ENCODE measurements around the gene RAD54L. TPM values are rescaled to one million over a fixed set of nuclear protein-coding genes. Genes with fewer than 3 reads are reported as not detected.

Gene RAD54L
- total RNA-seq, 1 experiment from 2014 or later, result 44.8 TPM

DNA sequence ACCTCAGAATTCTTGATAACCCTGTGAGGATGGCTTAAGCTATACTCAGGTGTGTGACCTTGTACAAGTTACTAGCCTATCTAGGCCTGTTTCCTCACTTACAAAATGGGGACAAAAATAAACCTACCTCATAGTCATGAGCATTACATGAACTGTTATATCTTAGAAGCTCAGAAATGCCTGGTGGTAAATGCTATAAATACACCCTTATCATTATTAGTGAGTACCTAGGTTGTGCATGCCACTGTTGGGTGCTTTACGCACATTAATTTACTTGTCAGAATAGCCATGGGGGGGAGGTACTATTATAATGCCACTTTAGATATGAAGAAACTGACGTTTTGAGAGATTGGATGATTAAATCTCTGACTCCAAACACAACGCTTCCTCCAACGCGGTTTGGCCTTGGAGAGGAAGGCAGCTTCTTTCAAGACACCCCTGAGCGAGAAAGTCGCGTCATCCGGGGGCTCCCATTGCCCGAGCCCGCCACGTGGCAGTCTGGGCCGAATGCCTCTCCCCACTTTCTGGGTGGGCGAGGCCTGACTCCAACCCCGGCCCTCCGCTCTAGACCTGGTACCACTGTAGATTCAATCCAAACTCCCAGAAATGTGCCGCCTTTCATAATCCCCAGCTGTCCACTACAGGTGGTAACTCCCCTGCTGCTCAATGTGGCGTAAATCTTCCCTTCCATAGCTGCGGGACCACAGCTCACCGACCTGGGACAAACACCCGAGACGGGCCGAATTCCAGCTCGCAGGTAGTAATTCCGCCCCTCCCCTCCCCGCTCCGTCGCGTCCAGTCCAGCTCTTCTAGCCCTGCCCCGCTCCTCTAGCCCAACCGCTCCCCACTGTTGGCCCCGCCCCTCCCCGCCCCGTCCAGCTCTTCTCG lies 771 bp upstream of the RAD54L start:
- H4K20me1 ChIP-seq (ENCODE audit: insufficient read depth), result no peaks in the 10 kb centered on the region
- peak overlapping the region; percentile 98 for H2AFZ ChIP-seq
- no peak for TF ChIP-seq EZH2 (IDR thresholded peaks at IDR 0.05; ENCODE audit: low read depth)
- TF ChIP-seq, protein P1, sequence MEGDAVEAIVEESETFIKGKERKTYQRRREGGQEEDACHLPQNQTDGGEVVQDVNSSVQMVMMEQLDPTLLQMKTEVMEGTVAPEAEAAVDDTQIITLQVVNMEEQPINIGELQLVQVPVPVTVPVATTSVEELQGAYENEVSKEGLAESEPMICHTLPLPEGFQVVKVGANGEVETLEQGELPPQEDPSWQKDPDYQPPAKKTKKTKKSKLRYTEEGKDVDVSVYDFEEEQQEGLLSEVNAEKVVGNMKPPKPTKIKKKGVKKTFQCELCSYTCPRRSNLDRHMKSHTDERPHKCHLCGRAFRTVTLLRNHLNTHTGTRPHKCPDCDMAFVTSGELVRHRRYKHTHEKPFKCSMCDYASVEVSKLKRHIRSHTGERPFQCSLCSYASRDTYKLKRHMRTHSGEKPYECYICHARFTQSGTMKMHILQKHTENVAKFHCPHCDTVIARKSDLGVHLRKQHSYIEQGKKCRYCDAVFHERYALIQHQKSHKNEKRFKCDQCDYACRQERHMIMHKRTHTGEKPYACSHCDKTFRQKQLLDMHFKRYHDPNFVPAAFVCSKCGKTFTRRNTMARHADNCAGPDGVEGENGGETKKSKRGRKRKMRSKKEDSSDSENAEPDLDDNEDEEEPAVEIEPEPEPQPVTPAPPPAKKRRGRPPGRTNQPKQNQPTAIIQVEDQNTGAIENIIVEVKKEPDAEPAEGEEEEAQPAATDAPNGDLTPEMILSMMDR (conservative IDR thresholded peaks at IDR 0.05), result no peak
- intact Hi-C loops (cut with micrococcal nuclease; ENCODE audit: unreplicated experiment), result loop anchor here (1.0 to 10.0 kb wide), 4 partner anchors 56 to 562 kb away; partner anchors contain the start of genes GPBP1L1, LRRC41, NSUN4 and TMEM69
- H3K27ac ChIP-seq, result peak overlapping the region; percentile 60
- ChIA-PET POLR2A (ENCODE audit: unreplicated experiment) (interaction anchor here (0.5 to 1.4 kb wide), 15 partner anchors 13 to 1514 kb away, joined by 3 to 31 read pairs (median 12); partner anchors contain the start of gene GPBP1L1), CTCF (interaction anchor here (0.5 to 1.9 kb wide), 11 partner anchors 11 to 943 kb away, joined by 3 to 26 read pairs (median 5); no protein-coding TSS in a partner anchor)
- H3K9me2 ChIP-seq (ENCODE audit: insufficient read depth), result no peaks in the 10 kb centered on the region
- peaks cover 11% of the 10 kb centered on the region for H3K36me3 ChIP-seq (ENCODE audit: low read depth)
- H3F3A ChIP-seq (ENCODE audit: insufficient read depth, low read depth), result peaks cover 17% of the 10 kb centered on the region; the same call in 1 of the 2 replicates
- H3K27me3 ChIP-seq (ENCODE audit: insufficient read depth, low read depth), result no peaks in the 10 kb centered on the region
- peak overlapping the region; percentile 72 for H3K4me3 ChIP-seq
- H3K4me2 ChIP-seq, result peak overlapping the region; percentile 85
- peaks cover 27% of the 10 kb centered on the region for H3K79me2 ChIP-seq (ENCODE audit: low read depth)
- peaks cover 21% of the 10 kb centered on the region for H3K4me1 ChIP-seq (replicated peaks; ENCODE audit: insufficient read depth)
- H3K9me3 ChIP-seq (ENCODE audit: insufficient read depth, low read depth), result no peaks in the 10 kb centered on the region
- peak in 1 of 2 experiments; percentile 82 for DNase-seq
- TSS peak; percentile 99 for BruUV-seq (replicated peaks)

DNA sequence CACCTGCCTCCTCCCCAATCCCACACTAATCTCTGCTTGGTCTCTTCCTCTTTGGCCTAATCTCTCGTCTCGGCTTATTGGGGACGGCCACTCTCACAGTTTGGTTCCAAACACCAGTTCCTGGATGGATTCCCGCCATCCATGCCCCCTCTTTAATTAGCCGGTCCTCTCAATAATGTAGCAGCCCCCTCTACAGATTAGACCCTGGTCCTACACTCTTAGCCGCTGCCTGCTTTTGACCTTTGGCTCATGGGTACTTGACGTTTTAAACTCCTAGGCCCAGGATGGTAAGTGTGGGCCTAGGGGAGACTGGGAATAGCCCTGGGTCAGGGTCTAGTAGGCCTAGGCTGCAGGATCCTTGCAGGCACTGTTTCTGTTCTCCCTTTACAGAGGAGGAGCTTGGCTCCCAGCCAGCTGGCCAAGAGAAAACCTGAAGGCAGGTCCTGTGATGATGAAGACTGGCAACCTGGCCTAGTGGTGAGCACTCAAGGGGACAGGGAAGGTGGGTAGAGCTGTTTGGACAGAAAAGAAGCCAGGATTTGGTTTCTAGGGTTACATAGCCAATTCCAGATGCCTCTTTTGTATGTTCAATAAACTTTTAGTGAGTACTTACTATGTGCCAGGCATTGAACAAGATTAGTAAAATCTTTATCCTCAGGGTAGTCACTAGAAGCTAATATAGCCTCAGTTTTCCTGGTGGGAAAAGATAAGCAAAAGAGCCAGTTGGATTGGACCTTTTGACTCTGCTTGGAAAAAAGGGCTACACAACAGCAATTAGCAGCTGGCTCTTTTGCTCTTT lies 758 bp downstream of the RAD54L start:
- no peak for TF ChIP-seq EZH2 (IDR thresholded peaks at IDR 0.05; ENCODE audit: low read depth)
- TF ChIP-seq, protein P1 (conservative IDR thresholded peaks at IDR 0.05), result peak; percentile 64
- DNase-seq, result peak; percentile 71 to 74
- H3F3A ChIP-seq (ENCODE audit: insufficient read depth, low read depth), result peaks cover 22% of the 10 kb centered on the region; the same call in 1 of the 2 replicates
- intact Hi-C loops (cut with micrococcal nuclease; ENCODE audit: unreplicated experiment), result loop anchor here (10.0 kb wide), 1 partner anchor 564 kb away; the partner anchor contains the start of genes GPBP1L1 and TMEM69
- peaks cover 21% of the 10 kb centered on the region for H3K4me1 ChIP-seq (replicated peaks; ENCODE audit: insufficient read depth)
- peak overlapping the region; percentile 86 for H3K4me2 ChIP-seq
- peaks cover 15% of the 10 kb centered on the region for H3K36me3 ChIP-seq (ENCODE audit: low read depth)
- peak overlapping the region; percentile 68 for H3K4me3 ChIP-seq
- ChIA-PET CTCF (interaction anchor here (0.7 kb wide), 1 partner anchor 759 kb away, joined by 3 read pairs; no protein-coding TSS in a partner anchor), POLR2A (ENCODE audit: unreplicated experiment) (interaction anchor here (0.6 to 0.7 kb wide), 5 partner anchors 30 to 576 kb away, joined by 3 to 6 read pairs (median 3); no protein-coding TSS in a partner anchor)
- peaks cover 27% of the 10 kb centered on the region for H3K79me2 ChIP-seq (ENCODE audit: low read depth)
- TSS peak; percentile 45 for BruUV-seq (replicated peaks)
- no peaks in the 10 kb centered on the region for H3K9me3 ChIP-seq (ENCODE audit: insufficient read depth, low read depth)
- H2AFZ ChIP-seq, result peak overlapping the region; percentile 86
- no peak overlapping the region for H3K27ac ChIP-seq
- H3K27me3 ChIP-seq (ENCODE audit: insufficient read depth, low read depth), result no peaks in the 10 kb centered on the region
- H3K9me2 ChIP-seq (ENCODE audit: insufficient read depth), result no peaks in the 10 kb centered on the region
- H4K20me1 ChIP-seq (ENCODE audit: insufficient read depth), result no peaks in the 10 kb centered on the region

DNA sequence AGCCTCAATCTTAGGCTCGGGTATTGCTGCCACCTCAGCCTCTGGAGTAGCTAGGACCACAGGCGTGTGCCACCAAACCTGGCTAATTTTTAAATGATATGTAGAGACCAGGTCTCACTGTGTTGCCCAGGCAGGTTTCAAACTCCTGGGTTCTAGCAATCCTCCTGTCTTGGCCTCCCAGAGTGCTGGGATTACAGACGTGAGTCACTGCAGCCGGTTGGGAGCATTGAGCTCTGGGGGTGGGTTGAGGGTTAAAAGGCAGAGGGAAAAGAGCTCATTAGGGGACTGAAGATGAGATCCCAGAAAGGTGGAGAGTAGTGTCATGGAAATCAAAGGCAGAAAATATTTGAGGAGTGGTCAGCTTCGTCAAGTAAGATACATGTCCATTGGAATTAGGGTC lies 7.1 kb downstream of the RAD54L start:
- no TSS peak for BruUV-seq (replicated peaks)
- no peak for DNase-seq
- Histone ChIP-seq H3K9me3 (ENCODE audit: insufficient read depth, low read depth) (no peaks in the 10 kb centered on the region), H3K9me2 (ENCODE audit: insufficient read depth) (no peaks in the 10 kb centered on the region), H3K4me3 (no peak overlapping the region), H3K27me3 (ENCODE audit: insufficient read depth, low read depth) (no peaks in the 10 kb centered on the region), H4K20me1 (ENCODE audit: insufficient read depth) (no peaks in the 10 kb centered on the region), H3K4me1 (replicated peaks; ENCODE audit: insufficient read depth) (no peaks in the 10 kb centered on the region), H3K27ac (no peak overlapping the region), H3K4me2 (no peak overlapping the region), H3K79me2 (ENCODE audit: low read depth) (peaks cover 9% of the 10 kb centered on the region; the same call in 1 of the 2 replicates), H3K36me3 (ENCODE audit: low read depth) (peaks cover 19% of the 10 kb centered on the region), H3F3A (ENCODE audit: insufficient read depth, low read depth) (peaks cover 18% of the 10 kb centered on the region; the same call in 1 of the 2 replicates), H2AFZ (no peak overlapping the region)
- intact Hi-C loops (cut with micrococcal nuclease; ENCODE audit: unreplicated experiment), result no loop called here
- POLR2A ChIA-PET (ENCODE audit: unreplicated experiment), result interaction anchor here (0.5 to 0.7 kb wide), 3 partner anchors 29 to 663 kb away, joined by 3 read pairs; no protein-coding TSS in a partner anchor
- CTCF ChIA-PET, result no interaction called here
- TF ChIP-seq, protein P1 (conservative IDR thresholded peaks at IDR 0.05), result no peak
- no peak for TF ChIP-seq EZH2 (IDR thresholded peaks at IDR 0.05; ENCODE audit: low read depth)

Measured in PC-9 (cell line).